ENCODE results near the gene ARHGAP30. TPM values are rescaled to one million over a fixed set of nuclear protein-coding genes. Genes with fewer than 3 reads are reported as not detected.

ARHGAP30 gene
- total RNA-seq, 1 experiment from 2014 or later = 0.02 TPM

DNA sequence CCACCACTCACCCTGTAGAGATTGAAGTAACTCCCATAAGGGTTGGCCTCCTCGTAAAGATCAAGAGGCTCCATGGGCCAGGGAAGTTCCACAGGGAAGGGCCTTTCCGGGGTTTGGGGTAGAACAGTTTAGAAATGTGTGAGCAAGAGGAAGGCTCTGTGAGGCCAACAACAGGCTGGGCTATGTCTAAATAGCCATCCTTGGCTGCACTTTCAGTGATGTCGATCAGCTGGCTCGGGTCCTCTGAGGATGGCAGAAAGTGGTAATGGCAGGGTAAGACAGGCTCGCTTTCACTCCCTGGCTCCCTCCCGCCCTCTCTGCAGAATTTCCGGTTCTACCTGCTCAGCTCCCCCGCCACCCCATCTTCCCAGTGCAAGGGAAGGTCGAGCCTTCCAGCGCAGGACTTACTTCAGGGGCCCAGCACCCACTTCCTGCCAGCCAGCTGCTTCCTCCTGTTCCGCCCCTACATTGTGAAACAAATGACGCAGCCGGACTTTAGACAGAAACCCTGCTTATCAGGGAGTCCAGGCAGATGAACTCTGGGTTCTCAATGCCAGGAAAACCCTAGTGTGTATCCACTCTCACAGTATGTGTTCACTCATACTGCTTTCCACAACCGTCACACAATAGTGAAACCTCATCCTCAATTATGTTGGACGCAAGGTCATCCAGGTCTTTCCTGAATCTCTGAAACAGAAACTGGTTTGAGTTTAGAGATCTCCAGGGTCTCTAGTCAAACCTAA, 56.0 kb downstream of the ARHGAP30 start:
- peak; percentile 67 for DNase-seq (ENCODE audit: low spot score)

DNA sequence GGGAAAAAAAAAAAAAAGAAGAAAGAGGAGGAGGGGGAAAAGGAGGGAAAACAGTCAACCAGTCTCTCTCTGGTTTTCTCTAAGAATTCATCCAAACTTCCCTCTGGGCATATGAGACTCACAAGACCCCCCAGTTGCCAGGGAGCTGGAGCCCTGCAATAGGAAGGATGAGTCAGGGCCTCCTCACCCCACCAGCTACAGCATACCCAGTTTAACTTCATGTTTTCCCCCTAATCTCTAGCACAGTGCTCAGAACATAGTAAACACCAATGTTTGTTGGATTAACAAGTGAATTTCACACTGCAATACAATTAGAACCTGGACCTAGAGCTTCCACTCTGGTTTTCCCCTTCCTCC, 56.6 kb downstream of the ARHGAP30 start:
- DNase-seq (ENCODE audit: low spot score) = no peak

DNA sequence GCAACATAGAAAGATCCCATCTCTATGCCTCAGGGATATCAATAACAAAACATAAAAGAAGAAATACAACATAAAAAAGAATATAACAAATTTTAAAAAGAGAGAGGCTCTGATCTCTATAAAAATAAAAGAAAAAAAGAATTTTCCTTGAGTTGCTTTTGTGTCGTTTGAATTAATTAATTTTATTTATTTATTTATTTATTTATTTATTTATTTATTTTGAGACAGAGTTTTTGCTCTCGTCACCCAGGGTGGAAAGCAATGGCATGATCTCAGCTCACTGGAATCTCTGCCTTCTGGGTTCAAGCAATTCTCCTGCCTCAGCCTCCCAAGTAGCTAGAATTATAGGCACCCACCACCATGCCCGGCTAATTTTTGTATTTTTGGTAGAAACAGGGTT, 57.3 kb downstream of the ARHGAP30 start:
- DNase-seq (ENCODE audit: low spot score) = no peak

- no peak for DNase-seq (ENCODE audit: low spot score)
Measured at GRCh38 chr1:161009602-161010211, 60.0 kb downstream of the ARHGAP30 start.

DNA sequence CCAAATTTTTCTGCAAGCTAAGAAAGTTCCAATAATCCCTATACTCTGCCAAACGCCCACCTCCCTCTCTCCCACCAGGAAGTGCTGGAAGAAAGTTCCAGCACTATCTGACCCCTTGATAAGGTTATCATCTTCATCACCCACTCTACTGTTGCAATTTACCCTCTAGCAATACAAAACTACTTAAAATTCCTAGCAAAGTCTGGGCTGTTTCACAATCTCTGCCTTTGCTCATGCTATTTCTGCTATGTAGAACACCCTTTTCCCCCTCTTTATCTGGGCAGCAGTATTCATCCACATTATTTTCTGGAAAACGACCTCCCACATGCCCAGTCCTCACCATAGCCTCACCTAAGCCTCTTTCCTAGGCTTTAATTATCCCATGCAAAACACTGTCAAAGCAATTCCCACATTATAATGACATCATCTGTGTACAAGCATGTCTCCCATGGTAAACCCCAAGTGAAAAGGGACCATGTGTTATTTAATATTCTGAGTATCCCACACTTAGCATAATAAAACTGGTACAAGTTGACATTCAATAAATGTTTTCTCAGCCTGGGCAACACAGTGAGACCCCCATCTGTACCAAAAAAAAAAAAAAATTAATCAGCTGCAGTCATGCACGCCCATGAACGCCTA, 60.7 kb downstream of the ARHGAP30 start:
- no peak for DNase-seq (ENCODE audit: low spot score)

DNA sequence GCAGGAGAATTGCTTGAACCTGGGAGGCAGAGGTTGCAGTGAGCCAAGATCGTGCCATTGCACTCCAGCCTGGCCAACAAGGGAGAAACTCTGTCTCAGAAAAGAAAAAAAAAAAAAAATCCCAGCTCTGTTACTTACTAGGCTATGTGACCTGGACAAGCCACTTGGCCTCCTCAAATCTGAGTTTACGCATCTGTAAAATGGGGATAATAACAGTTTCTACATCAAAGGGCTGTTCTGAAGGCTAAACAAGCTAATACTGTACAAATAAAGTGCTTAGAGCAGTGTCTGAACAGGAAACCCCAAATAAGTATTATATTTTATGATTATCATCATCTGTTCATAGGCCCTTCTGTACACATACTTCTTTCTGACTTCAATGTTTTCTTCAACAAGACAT, 62.3 kb downstream of the ARHGAP30 start:
- DNase-seq (ENCODE audit: low spot score) = no peak

- DNase-seq (ENCODE audit: low spot score) = no peak
Measured at GRCh38 chr1:161006563-161006962, 63.1 kb downstream of the ARHGAP30 start.

DNA sequence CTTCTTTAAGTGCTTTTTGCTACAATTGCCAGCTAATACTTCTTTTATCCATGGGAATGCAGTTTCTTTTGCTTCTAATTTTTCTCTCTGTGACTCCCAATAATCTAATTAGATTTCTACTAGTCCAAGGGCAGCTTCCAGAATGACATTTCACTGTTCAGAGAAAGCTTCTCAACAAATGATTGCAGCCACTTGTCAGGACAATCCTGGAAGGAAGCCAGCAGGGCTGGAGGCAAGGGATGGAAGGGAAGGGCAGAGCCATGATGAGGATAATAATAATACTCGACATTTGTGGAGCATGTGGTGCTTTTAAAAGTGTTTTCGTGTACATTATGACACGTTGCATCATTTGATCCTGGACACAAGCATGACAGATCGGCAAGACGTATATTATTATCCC, 68.2 kb downstream of the ARHGAP30 start:
- DNase-seq (ENCODE audit: low spot score) = no peak

DNA sequence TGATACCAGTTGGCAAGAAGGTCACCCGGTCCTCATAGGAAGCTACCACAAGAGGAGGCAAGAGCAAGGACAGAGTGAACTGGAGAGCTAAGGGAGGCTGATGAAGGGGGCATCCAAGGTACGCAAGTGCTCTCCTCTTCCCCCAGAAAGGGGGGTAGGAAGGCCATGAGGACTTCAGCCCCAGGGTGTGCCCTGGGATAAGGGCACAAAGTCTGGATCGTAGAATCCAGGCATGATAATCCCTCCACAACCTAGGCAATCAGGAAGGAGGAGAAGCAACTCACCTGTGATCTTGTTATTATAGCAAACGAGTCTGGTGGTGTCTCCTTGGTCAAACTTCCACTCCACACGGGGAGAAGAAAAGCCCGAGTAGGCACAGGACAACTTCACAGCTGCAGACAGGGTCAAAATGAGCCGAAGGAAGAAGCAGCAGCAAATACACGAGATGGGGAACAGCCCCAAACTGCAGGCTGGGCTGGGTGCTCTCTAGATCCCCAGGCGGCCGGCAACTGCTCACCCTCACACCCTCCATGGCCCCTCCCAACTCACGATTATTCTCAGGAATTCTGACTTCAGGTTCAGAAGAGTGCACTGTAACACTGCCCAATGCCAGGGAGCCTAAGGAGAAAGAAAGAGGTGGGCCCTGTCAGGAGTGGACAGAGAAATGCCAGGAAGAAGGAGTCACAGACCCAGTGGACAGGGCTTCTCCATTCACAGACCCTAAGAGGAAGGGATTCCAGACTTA, 68.8 kb downstream of the ARHGAP30 start:
- DNase-seq (ENCODE audit: low spot score) = no peak

- no peak for DNase-seq (ENCODE audit: low spot score)
Measured at GRCh38 chr1:160999376-160999775, 70.3 kb downstream of the ARHGAP30 start.

- peak; percentile 71 for DNase-seq (ENCODE audit: low spot score)
Measured at GRCh38 chr1:160997323-160998038, 72.2 kb downstream of the ARHGAP30 start.

Other genes with a start within 250 kb of the ARHGAP30 start
- not detected in 2 replicates for gene CD244, start 207.0 kb downstream of the ARHGAP30 start, total RNA-seq (2014; rRNA removed; shearing (Covaris generic))
- not detected in 2 replicates for gene ITLN1, start 184.7 kb downstream of the ARHGAP30 start, total RNA-seq (2014; rRNA removed; shearing (Covaris generic))
- not detected in 2 replicates for gene ITLN2, start 115.1 kb downstream of the ARHGAP30 start, total RNA-seq (2014; rRNA removed; shearing (Covaris generic))
- gene F11R, start 48.7 kb downstream of the ARHGAP30 start, total RNA-seq (2014; rRNA removed; shearing (Covaris generic)) = 5.2 and 6.4 TPM in 2 replicates
- not detected in 2 replicates for gene TSTD1, start 30.9 kb downstream of the ARHGAP30 start, total RNA-seq (2014; rRNA removed; shearing (Covaris generic))
- 57.7 and 60.3 TPM in 2 replicates for gene USF1, start 23.9 kb downstream of the ARHGAP30 start, total RNA-seq (2014; rRNA removed; shearing (Covaris generic))
- 0.14 TPM in 1 of 2 replicates, not detected in the other for gene NECTIN4, start 19.7 kb upstream of the ARHGAP30 start, total RNA-seq (2014; rRNA removed; shearing (Covaris generic))
- gene KLHDC9, start 28.5 kb upstream of the ARHGAP30 start, total RNA-seq (2014; rRNA removed; shearing (Covaris generic)) = not detected in 2 replicates
- 85.6 and 94.8 TPM in 2 replicates for gene PFDN2, start 48.1 kb upstream of the ARHGAP30 start, total RNA-seq (2014; rRNA removed; shearing (Covaris generic))
- gene NIT1, start 48.2 kb upstream of the ARHGAP30 start, total RNA-seq (2014; rRNA removed; shearing (Covaris generic)) = 34.9 and 36.6 TPM in 2 replicates
- 22.2 and 28.2 TPM in 2 replicates for gene DEDD, start 62.8 kb upstream of the ARHGAP30 start, total RNA-seq (2014; rRNA removed; shearing (Covaris generic))
- 140 and 161 TPM in 2 replicates for gene UFC1, start 84.1 kb upstream of the ARHGAP30 start, total RNA-seq (2014; rRNA removed; shearing (Covaris generic))
- 5.8 and 6.9 TPM in 2 replicates for gene USP21, start 89.6 kb upstream of the ARHGAP30 start, total RNA-seq (2014; rRNA removed; shearing (Covaris generic))
- 9.2 and 13.9 TPM in 2 replicates for gene PPOX, start 96.5 kb upstream of the ARHGAP30 start, total RNA-seq (2014; rRNA removed; shearing (Covaris generic))
- 28.0 and 38.0 TPM in 2 replicates for gene B4GALT3, start 107.6 kb upstream of the ARHGAP30 start, total RNA-seq (2014; rRNA removed; shearing (Covaris generic))
- gene ADAMTS4, start 129.2 kb upstream of the ARHGAP30 start, total RNA-seq (2014; rRNA removed; shearing (Covaris generic)) = not detected in 2 replicates
- 101 and 120 TPM in 2 replicates for gene NDUFS2, start 132.5 kb upstream of the ARHGAP30 start, total RNA-seq (2014; rRNA removed; shearing (Covaris generic))
- 2.0 and 6.1 TPM in 2 replicates for gene FCER1G, start 145.4 kb upstream of the ARHGAP30 start, total RNA-seq (2014; rRNA removed; shearing (Covaris generic))
- not detected in 2 replicates for gene APOA2, start 153.7 kb upstream of the ARHGAP30 start, total RNA-seq (2014; rRNA removed; shearing (Covaris generic))
- gene TOMM40L, start 156.2 kb upstream of the ARHGAP30 start, total RNA-seq (2014; rRNA removed; shearing (Covaris generic)) = 7.1 and 8.5 TPM in 2 replicates
- not detected in 2 replicates for gene NR1I3, start 168.3 kb upstream of the ARHGAP30 start, total RNA-seq (2014; rRNA removed; shearing (Covaris generic))
- not detected in 2 replicates for gene PCP4L1, start 188.9 kb upstream of the ARHGAP30 start, total RNA-seq (2014; rRNA removed; shearing (Covaris generic))
- gene MPZ, start 240.1 kb upstream of the ARHGAP30 start, total RNA-seq (2014; rRNA removed; shearing (Covaris generic)) = 0.27 and 0.39 TPM in 2 replicates
- 33.2 and 42.6 TPM in 2 replicates for gene SDHC, start 244.5 kb upstream of the ARHGAP30 start, total RNA-seq (2014; rRNA removed; shearing (Covaris generic))